SJCRH30 (cell line): ENCODE measurements around the gene GATA2. TPM values are rescaled to one million over a fixed set of nuclear protein-coding genes. Genes with fewer than 3 reads are reported as not detected.

Source experiments
- DNase-seq, 2 experiments: peaks; one replicate each; pipeline ENCODE4 v3.0.0-alpha.2; 2015 to 2020
- H3K27ac ChIP-seq: fragments of 250-450 bp; sonication (Bioruptor Pico); 2 replicates; pipeline ENCODE4 v1.5.1; 2020; ENCODE audit warnings: mild to moderate bottlenecking, moderate library complexity
- H3K27me3 ChIP-seq: fragments of 250-450 bp; sonication (Bioruptor Pico); 2 replicates; pipeline ENCODE4 v1.5.1; 2020; ENCODE audit warnings: mild to moderate bottlenecking, moderate library complexity
- H3K36me3 ChIP-seq: fragments of 250-450 bp; sonication (Bioruptor Pico); 2 replicates; pipeline ENCODE4 v1.5.1; 2020; ENCODE audit warnings: mild to moderate bottlenecking, moderate library complexity
- H3K4me1 ChIP-seq: fragments of 250-450 bp; sonication (Bioruptor Pico); 2 replicates; pipeline ENCODE4 v1.5.1; 2020; ENCODE audit warnings: mild to moderate bottlenecking, moderate library complexity
- H3K4me3 ChIP-seq: fragments of 250-450 bp; sonication (Bioruptor Pico); 2 replicates; pipeline ENCODE4 v1.5.1; 2020; ENCODE audit warnings: mild to moderate bottlenecking, moderate library complexity
- H3K9me3 ChIP-seq: fragments of 250-450 bp; sonication (Bioruptor Pico); replicated peaks from 2 replicates; pipeline ENCODE4 v1.5.1; 2020; ENCODE audit warnings: mild to moderate bottlenecking, moderate library complexity
- total RNA-seq: library from RNA; depleted of rRNA; stranded (reverse); fragments of >200 nt; shearing (Covaris generic); gene quantifications from 2 replicates; pipeline ENCODE4 v1.2.3, GENCODE V29; 2014

GATA2 gene
- total RNA-seq, 1 experiment from 2014 or later: 17.1 TPM

GRCh38 chr3:128496602-128497304, 3.8 kb upstream of the GATA2 start:
- peaks cover 4% of the 10 kb centered on the region; the same call in 1 of the 2 replicates for H3K27me3 ChIP-seq
- H3K9me3 ChIP-seq: no peaks in the 10 kb centered on the region; the same call in 1 of the 2 replicates
- no peak overlapping the region for H3K27ac ChIP-seq
- H3K4me3 ChIP-seq: no peak overlapping the region
- no peak for DNase-seq
- no peaks in the 10 kb centered on the region for H3K4me1 ChIP-seq
- H3K36me3 ChIP-seq: no peaks in the 10 kb centered on the region

GRCh38 chr3:128496019-128496601, 3.1 kb upstream of the GATA2 start:
- no peaks in the 10 kb centered on the region; the same call in 1 of the 2 replicates for H3K9me3 ChIP-seq
- H3K4me1 ChIP-seq: no peaks in the 10 kb centered on the region
- no peak for DNase-seq
- no peaks in the 10 kb centered on the region for H3K36me3 ChIP-seq
- peaks cover 4% of the 10 kb centered on the region; the same call in 1 of the 2 replicates for H3K27me3 ChIP-seq
- no peak overlapping the region for H3K4me3 ChIP-seq
- H3K27ac ChIP-seq: no peak overlapping the region

- no peaks in the 10 kb centered on the region; the same call in 1 of the 2 replicates for H3K9me3 ChIP-seq
- no peak overlapping the region for H3K27ac ChIP-seq
- no peaks in the 10 kb centered on the region for H3K36me3 ChIP-seq
- no peaks in the 10 kb centered on the region for H3K4me1 ChIP-seq
- H3K27me3 ChIP-seq: peaks cover 4% of the 10 kb centered on the region; the same call in 1 of the 2 replicates
- no peak overlapping the region for H3K4me3 ChIP-seq
- DNase-seq: no peak
Measured at GRCh38 chr3:128495435-128495970, 2.5 kb upstream of the GATA2 start.

- Histone ChIP-seq H3K4me3 (no peak overlapping the region), H3K36me3 (no peaks in the 10 kb centered on the region), H3K27ac (no peak overlapping the region), H3K9me3 (no peaks in the 10 kb centered on the region; the same call in 1 of the 2 replicates), H3K4me1 (no peaks in the 10 kb centered on the region), H3K27me3 (peaks cover 4% of the 10 kb centered on the region; the same call in 1 of the 2 replicates)
- no peak for DNase-seq
Measured at GRCh38 chr3:128494367-128494650, 1.3 kb upstream of the GATA2 start.

GRCh38 chr3:128493570-128494366, 767 bp upstream of the GATA2 start:
- no peak overlapping the region for H3K27ac ChIP-seq
- no peak for DNase-seq
- H3K4me1 ChIP-seq: no peaks in the 10 kb centered on the region
- H3K27me3 ChIP-seq: peaks cover 4% of the 10 kb centered on the region; the same call in 1 of the 2 replicates
- no peaks in the 10 kb centered on the region; the same call in 1 of the 2 replicates for H3K9me3 ChIP-seq
- no peaks in the 10 kb centered on the region for H3K36me3 ChIP-seq
- no peak overlapping the region for H3K4me3 ChIP-seq

- Histone ChIP-seq H3K4me1 (no peaks in the 10 kb centered on the region), H3K27ac (no peak overlapping the region), H3K36me3 (no peaks in the 10 kb centered on the region), H3K9me3 (no peaks in the 10 kb centered on the region; the same call in 1 of the 2 replicates), H3K27me3 (no peaks in the 10 kb centered on the region), H3K4me3 (no peak overlapping the region)
- DNase-seq: no peak
Measured at GRCh38 chr3:128491941-128492670, 895 bp downstream of the GATA2 start.

- no peak overlapping the region for H3K27ac ChIP-seq
- H3K36me3 ChIP-seq: no peaks in the 10 kb centered on the region
- H3K4me1 ChIP-seq: no peaks in the 10 kb centered on the region
- no peak for DNase-seq
- no peaks in the 10 kb centered on the region; the same call in 1 of the 2 replicates for H3K9me3 ChIP-seq
- H3K4me3 ChIP-seq: no peak overlapping the region
- H3K27me3 ChIP-seq: no peaks in the 10 kb centered on the region
Measured at GRCh38 chr3:128491691-128491940, 1.4 kb downstream of the GATA2 start.

GRCh38 chr3:128490915-128491690, 1.9 kb downstream of the GATA2 start:
- Histone ChIP-seq H3K9me3 (no peaks in the 10 kb centered on the region; the same call in 1 of the 2 replicates), H3K36me3 (0 out of 2 replicates have a peak, but pooled peaks cover 4% of the 10 kb centered on the region), H3K27me3 (no peaks in the 10 kb centered on the region), H3K27ac (no peak overlapping the region), H3K4me1 (peaks cover 2% of the 10 kb centered on the region), H3K4me3 (no peak overlapping the region)
- no peak for DNase-seq

GRCh38 chr3:128490650-128490914, 2.4 kb downstream of the GATA2 start:
- Histone ChIP-seq H3K27me3 (no peaks in the 10 kb centered on the region), H3K36me3 (peaks cover 8% of the 10 kb centered on the region), H3K4me3 (no peak overlapping the region), H3K9me3 (no peaks in the 10 kb centered on the region; the same call in 1 of the 2 replicates), H3K4me1 (peaks cover 5% of the 10 kb centered on the region), H3K27ac (no peak overlapping the region)
- no peak for DNase-seq

GRCh38 chr3:128489927-128490649, 2.9 kb downstream of the GATA2 start:
- H3K36me3 ChIP-seq: peaks cover 13% of the 10 kb centered on the region
- DNase-seq: peak in 1 of 2 experiments; percentile 22
- H3K27ac ChIP-seq: peak overlapping the region; percentile 82; the same call in 1 of the 2 replicates
- no peaks in the 10 kb centered on the region; the same call in 1 of the 2 replicates for H3K9me3 ChIP-seq
- peaks cover 10% of the 10 kb centered on the region for H3K4me1 ChIP-seq
- peak overlapping the region; percentile 81 for H3K4me3 ChIP-seq
- no peaks in the 10 kb centered on the region for H3K27me3 ChIP-seq

- H3K9me3 ChIP-seq: no peaks in the 10 kb centered on the region; the same call in 1 of the 2 replicates
- H3K4me3 ChIP-seq: peak overlapping the region; percentile 81
- H3K27ac ChIP-seq: peak overlapping the region; percentile 82; the same call in 1 of the 2 replicates
- peaks cover 16% of the 10 kb centered on the region for H3K36me3 ChIP-seq
- H3K4me1 ChIP-seq: peaks cover 15% of the 10 kb centered on the region
- DNase-seq: peak in 1 of 2 experiments; percentile 20
- H3K27me3 ChIP-seq: no peaks in the 10 kb centered on the region
Measured at GRCh38 chr3:128489674-128489926, 3.4 kb downstream of the GATA2 start.

- Histone ChIP-seq H3K27me3 (no peaks in the 10 kb centered on the region), H3K9me3 (no peaks in the 10 kb centered on the region; the same call in 1 of the 2 replicates), H3K27ac (peak overlapping the region; percentile 82), H3K36me3 (peaks cover 16% of the 10 kb centered on the region), H3K4me1 (peaks cover 19% of the 10 kb centered on the region), H3K4me3 (peak overlapping the region; percentile 81)
- peak in 1 of 2 experiments; percentile 31 for DNase-seq
Measured at GRCh38 chr3:128488991-128489673, 3.9 kb downstream of the GATA2 start.

- H3K27ac ChIP-seq: peak overlapping the region; percentile 82
- peak overlapping the region; percentile 81 for H3K4me3 ChIP-seq
- peaks cover 24% of the 10 kb centered on the region for H3K4me1 ChIP-seq
- peaks cover 17% of the 10 kb centered on the region for H3K36me3 ChIP-seq
- no peaks in the 10 kb centered on the region for H3K27me3 ChIP-seq
- no peaks in the 10 kb centered on the region; the same call in 1 of the 2 replicates for H3K9me3 ChIP-seq
- DNase-seq: peak in 1 of 2 experiments; percentile 22
Measured at GRCh38 chr3:128488636-128488990, 4.4 kb downstream of the GATA2 start.
